ENCODE data around the gene CLCN2.
"Not testable (repeated sequence)": the region's sequence is repeated elsewhere in the genome, so short reads cannot be mapped to it uniquely, and the experiment has no call there.

Gene CLCN2

GRCh38 chr3:184347321-184348056 lies 13.9 kb downstream of the CLCN2 start:
- FAIRE-seq, result no peak

GRCh38 chr3:184346480-184347190 lies 14.8 kb downstream of the CLCN2 start:
- no peak for FAIRE-seq
- no peak for DNase-seq (ENCODE audit: insufficient read length, low spot score)

More at GRCh38 chr3:184347321-184348056, 13.9 kb downstream of the CLCN2 start:
- no peak for DNase-seq (ENCODE audit: insufficient read length, low spot score)

GRCh38 chr3:184345317-184346144 lies 15.9 kb downstream of the CLCN2 start:
- DNase-seq (ENCODE audit: insufficient read length, low spot score) (no peak), FAIRE-seq (no peak)

GRCh38 chr3:184344579-184345316 lies 16.7 kb downstream of the CLCN2 start:
- no peak for FAIRE-seq
- DNase-seq (ENCODE audit: insufficient read length, low spot score), result no peak

GRCh38 chr3:184343200-184343876 lies 18.1 kb downstream of the CLCN2 start:
- DNase-seq (ENCODE audit: insufficient read length, low spot score) (no peak), FAIRE-seq (no peak)

GRCh38 chr3:184341925-184342324 lies 19.5 kb downstream of the CLCN2 start:
- FAIRE-seq, result no peak
- no peak for DNase-seq (ENCODE audit: insufficient read length, low spot score)

- not testable (repeated sequence) for DNase-seq (ENCODE audit: insufficient read length, low spot score); FAIRE-seq
Measured at GRCh38 chr3:184339451-184340135, 21.8 kb downstream of the CLCN2 start.

GRCh38 chr3:184339001-184339400 lies 22.4 kb downstream of the CLCN2 start:
- DNase-seq (ENCODE audit: insufficient read length, low spot score) (no peak), FAIRE-seq (no peak)

- DNase-seq (ENCODE audit: insufficient read length, low spot score) (no peak), FAIRE-seq (no peak)
Measured at GRCh38 chr3:184338511-184338945, 22.9 kb downstream of the CLCN2 start.

- DNase-seq (ENCODE audit: insufficient read length, low spot score), result no peak
- FAIRE-seq, result no peak
Measured at GRCh38 chr3:184337981-184338380, 23.4 kb downstream of the CLCN2 start.

GRCh38 chr3:184337399-184337714 lies 24.0 kb downstream of the CLCN2 start, which contains the start of gene FAM131A:
TSS of gene FAM131A (plus strand) at chr3:184337600. CDS start at chr3:184337631, 31 bp downstream.
- FAIRE-seq, result no peak
- no peak for DNase-seq (ENCODE audit: insufficient read length, low spot score)

GRCh38 chr3:184336547-184337398 lies 24.6 kb downstream of the CLCN2 start:
- DNase-seq (ENCODE audit: insufficient read length, low spot score) (no peak), FAIRE-seq (peak; percentile 44)

GRCh38 chr3:184335661-184336546 lies 25.5 kb downstream of the CLCN2 start:
- FAIRE-seq (no peak), DNase-seq (ENCODE audit: insufficient read length, low spot score) (peak; percentile 81)

- no peak for DNase-seq (ENCODE audit: insufficient read length, low spot score)
- FAIRE-seq, result no peak
Measured at GRCh38 chr3:184335291-184335660, 26.1 kb downstream of the CLCN2 start.

- no peak for FAIRE-seq
Measured at GRCh38 chr3:184334470-184335158, 26.8 kb downstream of the CLCN2 start.

GRCh38 chr3:184333700-184334099 lies 27.7 kb downstream of the CLCN2 start:
- no peak for DNase-seq (ENCODE audit: insufficient read length, low spot score)
- FAIRE-seq, result no peak

More at GRCh38 chr3:184334470-184335158, 26.8 kb downstream of the CLCN2 start:
- no peak for DNase-seq (ENCODE audit: insufficient read length, low spot score)

GRCh38 chr3:184333190-184333589 lies 28.2 kb downstream of the CLCN2 start:
- no peak for DNase-seq (ENCODE audit: insufficient read length, low spot score)
- FAIRE-seq, result no peak

Measured in GM19239 (cell line).